ENCODE results near the gene PABPC1L.

DNA sequence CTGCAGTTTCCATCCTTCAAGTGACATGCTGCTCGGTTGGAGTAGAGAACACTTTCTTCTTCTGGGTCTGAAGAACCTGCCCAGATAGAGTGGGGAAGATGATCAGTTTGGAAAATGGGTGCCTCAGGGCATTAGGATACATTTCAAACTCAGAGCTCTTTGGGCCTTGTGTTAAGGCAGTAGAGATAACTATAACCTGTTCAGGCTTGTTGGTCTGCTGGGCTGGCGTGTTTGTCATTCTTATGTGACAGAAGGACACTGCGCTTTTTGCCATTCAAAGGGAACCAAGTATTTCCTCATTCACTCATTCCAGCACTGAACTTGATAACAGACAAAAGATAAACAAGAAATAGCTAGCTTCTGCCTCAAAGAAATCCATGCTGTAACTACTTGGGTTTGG lies 46.5 kb downstream of the PABPC1L start:
- TF ChIP-seq, protein P1, sequence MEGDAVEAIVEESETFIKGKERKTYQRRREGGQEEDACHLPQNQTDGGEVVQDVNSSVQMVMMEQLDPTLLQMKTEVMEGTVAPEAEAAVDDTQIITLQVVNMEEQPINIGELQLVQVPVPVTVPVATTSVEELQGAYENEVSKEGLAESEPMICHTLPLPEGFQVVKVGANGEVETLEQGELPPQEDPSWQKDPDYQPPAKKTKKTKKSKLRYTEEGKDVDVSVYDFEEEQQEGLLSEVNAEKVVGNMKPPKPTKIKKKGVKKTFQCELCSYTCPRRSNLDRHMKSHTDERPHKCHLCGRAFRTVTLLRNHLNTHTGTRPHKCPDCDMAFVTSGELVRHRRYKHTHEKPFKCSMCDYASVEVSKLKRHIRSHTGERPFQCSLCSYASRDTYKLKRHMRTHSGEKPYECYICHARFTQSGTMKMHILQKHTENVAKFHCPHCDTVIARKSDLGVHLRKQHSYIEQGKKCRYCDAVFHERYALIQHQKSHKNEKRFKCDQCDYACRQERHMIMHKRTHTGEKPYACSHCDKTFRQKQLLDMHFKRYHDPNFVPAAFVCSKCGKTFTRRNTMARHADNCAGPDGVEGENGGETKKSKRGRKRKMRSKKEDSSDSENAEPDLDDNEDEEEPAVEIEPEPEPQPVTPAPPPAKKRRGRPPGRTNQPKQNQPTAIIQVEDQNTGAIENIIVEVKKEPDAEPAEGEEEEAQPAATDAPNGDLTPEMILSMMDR (IDR thresholded peaks at IDR 0.05): no peak
- TF ChIP-seq POLR2AphosphoS5 (IDR thresholded peaks at IDR 0.05) (no peak), POLR2A (IDR thresholded peaks at IDR 0.05) (no peak), EP300 (IDR thresholded peaks at IDR 0.05) (no peak)

All from upper lobe of left lung (tissue), 4 donors.